CD1c-positive myeloid dendritic cell (primary cell): ENCODE results near the gene WDR27.
A peak's percentile ranks its signal among the peaks of the same experiment; 100 is the strongest.
"Not testable (repeated sequence)": the region's sequence is repeated elsewhere in the genome, so short reads cannot be mapped to it uniquely, and the experiment has no call there.

Source experiments
- DNase-seq: peaks from one replicate; pipeline ENCODE4 v3.0.0-alpha.2; 2016; ENCODE audit errors: extremely low spot score

The WDR27 gene

DNA sequence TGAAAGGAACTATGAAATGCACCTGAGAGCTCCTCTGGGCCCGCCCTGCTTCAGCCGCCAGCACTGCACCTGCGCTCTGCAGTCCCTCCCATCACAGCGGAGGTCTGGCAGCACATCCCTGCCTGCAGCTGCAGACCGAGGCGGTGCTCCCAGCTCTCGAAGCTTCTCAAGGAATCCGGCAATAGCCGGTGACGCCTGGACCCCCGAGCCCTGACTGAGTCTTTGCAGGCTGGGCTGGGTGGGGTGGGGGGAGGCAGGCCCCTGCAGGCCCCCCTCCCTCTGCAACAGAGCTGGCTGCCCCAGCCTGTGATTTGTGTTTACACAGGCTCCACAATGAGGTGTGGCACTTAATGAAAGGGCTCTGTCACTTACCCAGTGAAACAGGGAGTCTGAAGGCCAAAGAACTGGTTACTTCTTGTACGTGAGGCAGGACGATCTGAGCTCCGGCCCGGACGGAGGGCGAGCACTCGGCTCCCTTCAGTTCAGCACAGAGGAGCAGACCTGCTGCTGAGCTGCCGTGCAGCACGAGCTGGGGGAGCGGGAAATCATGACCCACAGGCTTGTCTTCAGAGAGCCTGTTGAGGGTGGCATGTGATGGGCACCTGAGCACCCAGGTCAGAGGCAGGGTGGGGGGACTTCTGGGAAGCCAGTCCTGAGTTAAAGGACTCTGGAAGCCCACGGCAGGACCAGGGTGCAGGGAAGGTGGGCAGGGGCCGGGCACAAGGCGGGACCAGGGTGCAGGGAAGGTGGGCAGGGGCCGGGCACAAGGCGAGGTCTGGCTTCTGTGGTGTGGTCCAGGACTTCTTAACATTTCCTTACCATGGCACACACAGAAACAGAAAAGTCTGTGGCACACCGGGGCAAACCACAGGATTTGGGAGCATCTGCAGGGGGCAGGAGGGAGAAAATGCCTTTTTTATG lies 255.9 kb downstream of the WDR27 start:
- DNase-seq = no peak

- DNase-seq = no peak
These were observed 256.6 kb downstream of the WDR27 start for GRCh38 chr6:169445227-169445626.

- DNase-seq = no peak
These were observed 260.5 kb downstream of the WDR27 start for GRCh38 chr6:169441292-169441691.

- no peak for DNase-seq
These were observed 262.1 kb downstream of the WDR27 start for GRCh38 chr6:169439710-169440109.

- DNase-seq = not testable (repeated sequence)
These were observed 267.3 kb downstream of the WDR27 start for GRCh38 chr6:169434554-169434953.

DNA sequence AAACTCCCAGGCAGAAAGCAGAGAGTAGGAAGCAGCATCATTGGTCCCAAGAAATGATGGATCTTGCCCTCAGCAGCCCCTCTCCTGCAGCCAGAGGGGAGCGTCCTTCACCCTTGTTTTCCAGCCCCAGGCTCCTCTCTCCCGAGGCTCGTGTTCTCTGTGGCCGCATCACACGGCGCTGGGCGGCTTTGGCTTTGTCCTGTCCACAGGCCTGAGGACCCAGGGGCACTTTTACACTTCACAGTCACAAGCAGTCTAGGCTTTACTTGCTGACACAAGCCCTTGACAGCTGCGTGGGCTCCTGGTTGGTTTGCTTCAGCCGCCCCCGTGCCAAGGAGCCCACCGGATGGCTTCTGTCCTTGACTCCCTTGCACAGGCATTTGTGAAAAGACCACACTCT lies 272.8 kb downstream of the WDR27 start:
- no peak for DNase-seq

DNA sequence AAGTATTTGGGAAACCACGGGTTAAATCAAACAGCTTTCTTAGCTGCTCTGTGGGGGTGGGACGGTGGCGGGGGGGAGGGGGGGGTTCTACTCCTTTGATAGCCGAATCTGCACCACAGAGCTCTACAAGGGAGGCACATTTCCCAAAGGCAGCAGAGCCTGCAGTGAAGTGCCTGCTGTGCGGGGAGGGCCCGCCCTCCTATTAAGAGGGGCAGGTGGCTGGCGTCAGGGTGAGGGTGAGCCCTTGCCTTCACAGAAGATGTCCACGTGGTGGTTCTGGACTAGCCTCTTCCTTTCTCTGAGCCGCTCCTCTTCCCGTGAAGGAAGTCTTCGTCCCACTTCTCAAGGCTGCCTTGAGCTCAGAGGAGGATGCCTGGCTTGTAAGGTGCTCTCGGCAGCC lies 273.3 kb downstream of the WDR27 start:
- DNase-seq = no peak

GRCh38 chr6:169427856-169428255 lies 274.0 kb downstream of the WDR27 start:
- no peak for DNase-seq

GRCh38 chr6:169426611-169427010 lies 275.2 kb downstream of the WDR27 start:
- DNase-seq = no peak

DNA sequence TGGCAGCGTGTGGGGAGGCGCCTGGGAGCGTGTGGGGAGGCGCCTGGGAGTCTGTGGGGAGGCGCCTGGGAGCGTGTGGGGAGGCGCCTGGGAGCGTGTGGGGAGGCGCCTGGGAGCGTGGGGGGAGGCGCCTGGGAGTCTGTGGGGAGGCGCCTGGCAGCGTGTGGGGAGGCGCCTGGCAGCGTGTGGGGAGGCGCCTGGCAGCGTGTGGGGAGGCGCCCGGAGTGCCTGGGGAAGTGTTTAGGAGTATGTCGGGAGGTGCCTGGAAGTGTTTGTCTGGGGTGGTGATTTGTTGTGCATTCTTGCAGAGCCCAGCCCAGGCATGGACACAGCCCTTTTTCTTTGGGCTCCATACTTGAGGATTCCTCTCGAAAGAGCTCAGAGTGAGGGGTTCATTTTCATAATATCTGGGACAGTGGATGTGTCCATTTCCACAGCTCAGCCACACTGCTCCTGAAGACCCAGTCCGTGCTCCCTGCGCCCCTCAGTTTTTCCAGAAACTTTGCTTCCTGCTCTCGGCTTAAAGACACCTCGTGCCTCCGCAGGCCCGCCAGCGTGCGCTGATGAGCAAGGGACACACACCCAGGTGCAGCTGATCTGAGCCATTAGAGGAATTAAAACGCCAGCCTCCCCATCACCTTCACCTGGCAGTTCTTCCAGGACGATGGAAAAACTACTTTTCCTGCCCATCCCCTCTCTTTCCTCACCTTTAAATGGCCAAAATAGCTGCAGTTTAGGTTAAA lies 276.0 kb downstream of the WDR27 start:
- DNase-seq = no peak

DNA sequence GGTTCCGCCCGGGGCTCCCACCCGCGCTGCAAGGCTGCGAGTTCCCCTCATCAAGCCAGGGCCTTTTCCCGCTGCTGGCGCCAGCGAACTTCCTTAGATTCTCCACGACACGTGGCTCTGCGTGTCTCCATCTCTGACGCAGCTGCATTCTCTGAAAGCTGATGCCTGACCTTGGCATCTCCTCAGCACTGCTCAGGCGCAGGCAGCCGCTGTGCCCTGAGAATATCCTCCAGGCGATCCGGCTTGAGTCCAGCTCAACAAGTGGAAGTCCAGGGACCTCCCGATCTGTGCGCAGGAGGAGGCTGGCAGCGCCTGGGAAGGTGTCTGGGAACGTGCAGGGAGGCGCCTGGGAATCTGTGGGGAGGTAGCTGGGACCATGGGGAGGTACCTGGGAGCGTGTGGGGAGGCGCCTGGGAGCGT lies 277.0 kb downstream of the WDR27 start:
- DNase-seq = no peak

DNA sequence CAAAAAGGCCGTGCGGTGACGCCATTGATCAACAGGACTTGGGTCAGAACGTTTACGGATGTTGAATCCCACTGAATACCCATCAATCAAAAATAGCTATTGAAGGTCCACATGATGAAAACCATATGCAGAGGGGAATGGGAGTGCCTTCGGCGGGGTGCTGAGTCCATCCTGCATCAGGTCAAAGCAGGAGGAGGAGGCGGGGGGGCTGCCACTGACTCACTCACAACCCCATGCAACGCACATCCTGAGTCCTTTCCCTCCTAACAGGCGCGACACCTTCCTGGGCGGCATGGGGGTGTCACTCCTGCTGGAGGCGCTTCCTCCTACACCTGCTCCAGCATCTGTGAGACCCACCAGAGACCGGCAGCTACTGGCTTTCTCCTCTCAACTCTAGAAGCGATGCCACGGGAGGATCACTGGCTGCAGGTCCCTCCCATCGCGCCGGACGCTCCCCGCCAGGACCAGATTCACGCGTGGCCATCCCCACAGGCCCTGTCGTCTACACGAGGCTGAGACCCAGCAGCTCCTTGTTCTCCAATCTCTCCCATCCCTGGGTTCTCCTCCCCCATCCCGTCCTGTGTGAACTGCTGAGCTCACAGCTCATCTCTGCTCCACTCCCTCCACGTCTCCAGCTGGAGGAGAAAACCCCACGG lies 277.6 kb downstream of the WDR27 start:
- no peak for DNase-seq

DNA sequence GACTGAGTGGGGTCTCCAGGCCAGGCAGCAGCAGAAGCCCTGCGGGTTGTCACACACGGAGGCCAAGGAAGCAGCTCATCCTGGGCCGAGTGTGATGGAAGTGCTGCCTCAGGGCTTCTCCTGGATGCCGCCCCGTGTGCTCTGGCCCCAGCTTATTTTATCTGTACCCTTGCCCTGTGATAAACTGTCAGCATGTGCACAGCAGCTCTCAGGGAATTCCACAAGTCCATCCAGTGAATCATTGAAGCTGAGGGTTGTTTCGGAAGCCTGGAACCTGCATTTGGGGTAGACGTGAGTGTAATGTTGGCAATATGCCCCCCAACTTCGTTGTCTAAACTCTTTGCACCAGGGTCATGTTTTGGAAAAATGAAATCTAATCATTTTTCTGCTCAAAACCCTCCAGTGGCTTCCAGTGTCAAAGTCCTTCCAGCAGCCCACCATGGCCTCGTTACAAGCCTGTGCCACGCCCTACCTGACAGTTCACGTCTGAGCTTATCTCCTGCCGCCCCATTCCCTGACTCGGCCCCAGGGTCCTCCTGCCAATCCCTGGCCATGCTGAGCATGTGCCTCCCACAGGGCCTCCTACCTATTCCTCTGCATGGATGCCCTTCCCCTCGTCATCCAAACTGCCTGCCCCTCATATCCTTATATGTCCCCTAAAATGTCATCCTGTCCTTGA lies 280.1 kb downstream of the WDR27 start:
- no peak for DNase-seq

- no peak for DNase-seq
These were observed 280.8 kb downstream of the WDR27 start for GRCh38 chr6:169420912-169421543.

DNA sequence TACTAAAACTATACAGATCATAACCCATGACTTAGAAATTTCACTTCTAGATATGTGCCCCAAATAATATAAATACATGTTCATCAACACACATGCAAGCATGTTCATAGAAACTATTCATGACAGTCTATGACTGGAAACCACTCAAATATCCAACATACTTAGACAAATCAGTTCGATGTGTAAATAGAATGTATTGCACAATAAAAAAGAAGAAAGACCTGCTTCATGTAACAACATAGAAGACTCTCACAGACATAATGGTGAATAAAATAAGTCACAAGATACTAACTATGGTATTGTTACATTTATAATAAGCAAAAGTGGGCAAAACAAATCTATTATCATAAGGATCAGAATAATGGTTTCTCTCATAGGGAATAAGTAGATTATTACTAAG lies 284.7 kb downstream of the WDR27 start:
- DNase-seq = no peak

DNA sequence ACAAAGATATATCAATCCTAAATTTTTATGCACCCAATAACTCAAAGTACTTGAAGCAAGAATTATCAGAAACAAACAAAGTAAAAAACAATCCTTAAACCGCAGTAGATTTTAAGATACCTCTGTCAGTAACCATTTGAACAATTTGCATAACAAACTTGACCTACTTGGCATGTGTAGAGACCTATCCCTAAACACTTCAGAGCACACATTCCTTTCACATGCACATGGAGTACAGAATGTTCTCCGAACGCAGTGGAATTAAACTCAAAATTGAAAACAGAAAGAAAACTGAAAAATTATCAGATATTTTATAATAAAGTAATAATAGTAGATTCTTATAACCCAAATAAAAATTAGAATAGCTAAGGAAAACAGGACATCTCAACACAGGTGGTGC lies 285.6 kb downstream of the WDR27 start:
- no peak for DNase-seq

DNA sequence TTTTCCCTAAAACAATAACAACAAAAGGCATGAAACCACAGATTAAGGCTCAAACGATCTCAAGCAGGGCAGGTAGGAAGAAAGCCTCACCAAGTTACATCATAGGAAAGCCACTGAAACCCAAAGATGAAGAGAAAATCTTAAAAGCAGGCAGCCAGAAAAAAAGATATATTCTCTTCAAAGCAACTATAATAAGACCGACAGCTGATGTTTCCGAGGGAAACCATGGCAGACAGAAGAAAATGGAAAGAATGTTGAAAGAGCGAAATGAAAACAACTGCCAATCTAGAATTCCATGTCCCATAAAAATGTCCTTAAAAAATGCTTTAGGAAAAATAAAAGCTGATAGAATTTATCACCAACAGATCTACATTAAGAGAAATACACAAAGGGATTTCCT lies 286.6 kb downstream of the WDR27 start:
- DNase-seq = no peak

GRCh38 chr6:169411722-169412121 lies 290.1 kb downstream of the WDR27 start:
- DNase-seq = no peak

- no peak for DNase-seq
These were observed 290.5 kb downstream of the WDR27 start for GRCh38 chr6:169411296-169411695.

DNA sequence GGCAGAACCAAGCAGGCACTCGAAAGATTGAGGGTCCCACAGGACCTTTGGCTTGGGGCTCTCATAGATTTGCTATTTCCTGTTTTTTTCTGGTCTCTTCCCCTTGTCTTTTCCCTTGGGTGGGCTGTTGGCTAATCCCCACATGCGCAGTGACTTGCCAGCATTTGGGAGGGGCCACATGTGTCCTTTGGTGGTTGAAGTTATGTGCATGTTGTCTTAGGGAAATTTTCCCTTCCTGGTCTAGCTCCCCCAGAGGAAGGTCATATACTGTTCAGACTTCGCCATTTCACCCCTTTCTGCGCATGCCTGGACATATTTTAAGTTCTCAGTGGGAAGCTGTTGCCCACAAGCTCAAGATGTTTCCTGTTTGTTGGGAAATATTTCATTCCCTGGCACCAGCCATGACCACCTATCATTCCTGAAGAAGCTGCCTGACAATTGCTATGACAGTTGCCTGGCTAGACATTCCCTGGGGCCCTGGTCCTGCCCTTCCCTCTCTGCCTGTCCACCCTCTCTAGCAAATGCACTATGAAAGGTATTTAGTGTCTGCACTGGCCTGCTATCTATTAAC lies 292.0 kb downstream of the WDR27 start:
- DNase-seq = peak; percentile 20

DNA sequence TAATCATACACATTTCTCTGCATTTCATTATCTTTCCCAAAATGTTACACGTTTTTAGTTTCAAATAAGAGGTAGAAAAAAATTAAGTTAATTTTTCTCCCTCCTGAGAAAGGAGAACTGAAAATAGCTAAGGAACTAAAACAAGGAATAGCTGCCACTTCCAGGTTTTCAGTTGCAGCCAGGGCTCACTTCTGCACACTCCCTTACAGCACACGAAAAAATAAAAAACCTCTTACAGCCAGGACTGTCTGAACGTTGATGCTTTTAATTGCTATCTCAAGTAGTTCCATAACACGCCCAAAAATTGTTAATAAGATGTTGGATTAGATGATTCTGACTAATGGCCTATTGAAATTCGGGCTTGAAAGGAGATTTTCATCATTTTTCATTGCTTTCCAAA lies 294.5 kb downstream of the WDR27 start:
- DNase-seq = peak; percentile 50
